Prostate gland (tissue), 2 donors: Measurements from ENCODE around the gene SRBD1.

Experiments
- CTCF ChIP-seq, 4 experiments: fragments of 200-600 bp in 2 of 4; fragments of 450-650 bp in 2 of 4; sonication (generic) in 2 of 4; IDR thresholded peaks; 1 replicate in 3 of 4; 2 replicates in 1 of 4; pipeline ENCODE4 v1.5.1; 2016 to 2019; ENCODE audit warnings: antibody characterized with exemption in 4 of 4, mild to moderate bottlenecking in 2 of 4, moderate library complexity in 2 of 4
- POLR2A ChIP-seq: fragments of 450-650 bp; IDR thresholded peaks from one replicate; pipeline ENCODE4 v1.6.1; 2016; ENCODE audit warnings: antibody characterized with exemption, mild to moderate bottlenecking
- POLR2AphosphoS5 ChIP-seq: sonication (generic); formaldehyde crosslinking; IDR thresholded peaks from one replicate; pipeline ENCODE4 v1.6.1; 2017; ENCODE audit warnings: antibody characterized with exemption

DNA sequence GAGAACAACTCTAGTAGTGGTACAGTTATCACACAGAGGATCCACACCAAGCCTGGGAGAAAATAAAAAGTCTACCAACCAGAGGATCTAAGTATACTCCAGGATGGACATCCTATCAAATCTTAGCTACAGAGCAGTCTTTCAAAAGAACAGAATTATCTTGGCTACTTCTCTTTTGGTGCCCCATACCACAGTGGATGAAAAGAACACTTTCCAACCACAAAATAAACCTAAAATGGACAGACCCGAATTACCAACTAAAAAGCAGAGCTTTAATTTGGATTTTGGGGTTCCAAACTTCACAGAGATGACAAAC is 116.1 kb downstream of the SRBD1 start:
- TF ChIP-seq POLR2A (no peak), CTCF (IDR thresholded peaks at IDR 0.05) (no peak), POLR2AphosphoS5 (no peak)
